H54 (cell line): Measurements from ENCODE around the gene NOL6.
A peak's percentile ranks its signal among the peaks of the same experiment; 100 is the strongest.
"Not testable (repeated sequence)": the region's sequence is repeated elsewhere in the genome, so short reads cannot be mapped to it uniquely, and the experiment has no call there.

ENCODE experiments used
- DNase-seq: peaks from one replicate; pipeline ENCODE4 v3.0.0; 2011; ENCODE audit warnings: low spot score, mixed read lengths; ENCODE audit not compliant: insufficient read length
- FAIRE-seq: peaks from 3 replicates; lab custom pipeline; 2011; peaks lifted over from hg19 to GRCh38; lab: Jason Lieb, UNC
- POLR2A ChIP-seq: IDR thresholded peaks from 2 replicates; pipeline ENCODE4 v1.6.1; 2011; ENCODE audit warnings: low read depth, mild to moderate bottlenecking, low read length

Gene NOL6, protein sequence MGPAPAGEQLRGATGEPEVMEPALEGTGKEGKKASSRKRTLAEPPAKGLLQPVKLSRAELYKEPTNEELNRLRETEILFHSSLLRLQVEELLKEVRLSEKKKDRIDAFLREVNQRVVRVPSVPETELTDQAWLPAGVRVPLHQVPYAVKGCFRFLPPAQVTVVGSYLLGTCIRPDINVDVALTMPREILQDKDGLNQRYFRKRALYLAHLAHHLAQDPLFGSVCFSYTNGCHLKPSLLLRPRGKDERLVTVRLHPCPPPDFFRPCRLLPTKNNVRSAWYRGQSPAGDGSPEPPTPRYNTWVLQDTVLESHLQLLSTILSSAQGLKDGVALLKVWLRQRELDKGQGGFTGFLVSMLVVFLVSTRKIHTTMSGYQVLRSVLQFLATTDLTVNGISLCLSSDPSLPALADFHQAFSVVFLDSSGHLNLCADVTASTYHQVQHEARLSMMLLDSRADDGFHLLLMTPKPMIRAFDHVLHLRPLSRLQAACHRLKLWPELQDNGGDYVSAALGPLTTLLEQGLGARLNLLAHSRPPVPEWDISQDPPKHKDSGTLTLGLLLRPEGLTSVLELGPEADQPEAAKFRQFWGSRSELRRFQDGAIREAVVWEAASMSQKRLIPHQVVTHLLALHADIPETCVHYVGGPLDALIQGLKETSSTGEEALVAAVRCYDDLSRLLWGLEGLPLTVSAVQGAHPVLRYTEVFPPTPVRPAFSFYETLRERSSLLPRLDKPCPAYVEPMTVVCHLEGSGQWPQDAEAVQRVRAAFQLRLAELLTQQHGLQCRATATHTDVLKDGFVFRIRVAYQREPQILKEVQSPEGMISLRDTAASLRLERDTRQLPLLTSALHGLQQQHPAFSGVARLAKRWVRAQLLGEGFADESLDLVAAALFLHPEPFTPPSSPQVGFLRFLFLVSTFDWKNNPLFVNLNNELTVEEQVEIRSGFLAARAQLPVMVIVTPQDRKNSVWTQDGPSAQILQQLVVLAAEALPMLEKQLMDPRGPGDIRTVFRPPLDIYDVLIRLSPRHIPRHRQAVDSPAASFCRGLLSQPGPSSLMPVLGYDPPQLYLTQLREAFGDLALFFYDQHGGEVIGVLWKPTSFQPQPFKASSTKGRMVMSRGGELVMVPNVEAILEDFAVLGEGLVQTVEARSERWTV

DNA sequence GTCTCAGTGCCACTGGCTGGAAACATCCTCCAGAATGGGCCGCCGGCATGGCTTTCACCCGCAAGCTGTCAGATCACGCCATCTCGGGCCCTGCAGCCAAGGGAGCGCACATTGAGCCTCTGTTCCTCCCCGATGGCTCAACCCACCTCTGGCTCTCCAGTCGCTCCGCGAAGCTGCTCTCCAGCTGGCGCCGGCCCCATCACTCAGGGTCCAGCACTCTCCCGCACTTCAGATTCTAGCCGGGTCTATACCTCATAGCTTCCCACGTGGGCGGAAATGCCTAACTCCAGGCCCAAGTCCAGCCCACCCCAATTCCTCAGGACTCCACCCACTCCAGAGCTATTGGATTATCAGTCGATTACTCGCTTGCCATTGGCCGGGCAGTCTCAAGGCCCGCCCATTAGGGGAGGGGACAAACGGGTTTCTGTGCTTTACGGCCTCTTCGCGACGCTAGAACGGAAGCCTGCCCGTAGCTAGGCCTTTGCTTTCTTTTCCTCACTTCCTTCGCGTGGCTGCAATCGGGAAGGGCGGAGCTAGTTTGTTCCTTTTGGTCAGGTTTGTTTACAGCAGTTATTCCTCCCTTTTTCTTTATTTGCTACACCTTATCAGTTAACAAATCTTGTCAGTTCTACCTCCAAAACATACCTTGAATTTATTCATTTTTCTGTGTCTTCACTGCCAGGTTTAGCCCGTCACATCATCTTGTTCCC, at the start of gene NOL6:
TSS of gene NOL6 (minus strand) at position 282 of the 710 bp plus-strand sequence. CDS start at position 200, 82 bp downstream.
- peak; percentile 49 for TF ChIP-seq POLR2A
- peak; percentile 92 for FAIRE-seq
- peak; percentile 86 for DNase-seq

DNA sequence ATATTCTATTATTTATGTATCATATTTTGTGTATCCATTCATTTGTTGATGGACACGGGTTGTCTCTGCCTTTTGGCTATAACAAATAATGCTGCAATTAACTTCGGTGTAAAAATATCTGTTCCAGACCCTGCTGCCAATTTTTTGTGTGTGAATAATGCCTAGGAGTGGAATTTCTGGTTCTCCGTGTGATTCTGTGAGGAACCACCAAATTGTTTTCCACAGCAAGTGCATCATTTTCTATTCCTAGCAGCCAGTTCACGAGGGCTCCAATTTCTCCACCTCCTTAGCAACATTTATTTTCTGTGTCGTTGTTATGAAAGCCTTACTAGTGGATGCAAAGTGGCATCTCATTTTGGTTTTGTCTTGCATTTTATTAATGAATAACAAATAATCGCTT, 48.1 kb upstream of the NOL6 start:
- not testable (repeated sequence) for DNase-seq, FAIRE-seq

DNA sequence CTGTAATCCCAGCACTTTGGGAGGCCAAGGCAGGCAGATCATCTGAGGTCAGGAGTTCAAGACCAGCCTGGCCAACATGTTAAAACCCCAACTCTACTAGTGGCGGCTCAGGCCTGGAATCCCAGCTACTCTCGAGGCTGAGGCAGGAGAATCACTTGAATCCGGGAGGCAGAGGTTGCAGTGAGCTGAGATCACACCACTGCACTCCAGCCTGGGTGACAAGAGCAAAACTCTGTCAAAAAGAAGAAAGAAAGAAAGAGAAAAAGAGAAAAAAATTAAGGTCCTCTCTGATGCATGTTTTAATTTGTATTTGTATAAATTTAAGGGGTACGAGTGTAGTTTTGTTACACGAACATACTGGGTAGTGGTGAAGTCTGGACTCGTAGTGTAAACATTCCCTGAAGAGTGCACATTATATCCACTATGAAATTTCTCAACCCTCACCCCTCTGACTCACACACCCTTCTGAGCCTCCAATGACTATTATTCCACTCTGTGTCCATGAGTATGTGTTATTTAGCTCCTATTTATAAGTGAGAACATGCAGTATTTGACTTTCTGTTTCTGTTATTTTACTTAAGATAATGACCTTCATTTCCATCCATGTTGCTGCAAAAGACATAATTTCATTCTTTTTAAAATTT, 44.3 kb upstream of the NOL6 start:
- FAIRE-seq (peak; percentile 96), DNase-seq (peak; percentile 15)

DNA sequence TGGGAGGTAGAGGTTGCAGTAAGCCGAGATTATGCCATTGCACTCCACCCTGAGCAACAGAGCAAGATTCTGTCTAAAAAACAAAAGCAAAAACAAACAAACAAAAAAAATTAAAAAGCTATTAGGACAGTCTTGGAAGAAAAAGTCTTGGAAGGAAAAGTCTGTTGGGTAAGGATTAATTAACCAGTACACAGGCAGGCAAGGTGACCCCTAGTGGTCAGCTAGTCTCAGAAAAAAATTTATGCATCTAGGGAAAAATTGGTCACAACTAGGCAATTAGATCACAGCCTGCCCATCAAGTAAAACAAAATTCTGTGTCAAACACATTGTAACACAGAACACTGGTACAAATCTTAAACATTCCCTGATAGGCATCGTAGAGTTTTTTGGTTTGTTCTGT, 43.6 kb upstream of the NOL6 start:
- DNase-seq (no peak), FAIRE-seq (peak; percentile 72)
- no peak for TF ChIP-seq POLR2A

DNA sequence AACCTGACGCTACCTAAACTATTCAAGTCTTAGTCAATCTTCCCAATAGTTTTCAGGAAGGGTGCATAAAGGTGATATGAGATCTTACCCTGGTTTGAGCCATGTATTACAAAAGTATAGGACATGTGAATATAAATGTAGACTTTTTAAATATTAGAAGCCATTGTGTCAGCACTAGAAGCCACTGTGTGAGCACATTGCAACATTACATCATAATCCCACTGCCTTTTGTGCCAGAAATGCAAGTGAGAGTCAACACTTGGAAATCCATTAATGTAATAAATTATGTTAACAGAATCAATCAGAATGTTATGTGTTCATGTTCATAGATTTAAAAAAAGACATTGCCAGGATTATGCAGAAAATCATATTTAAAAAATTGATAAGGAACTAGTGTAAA, 42.7 kb upstream of the NOL6 start:
- not testable (repeated sequence) for FAIRE-seq, DNase-seq

DNA sequence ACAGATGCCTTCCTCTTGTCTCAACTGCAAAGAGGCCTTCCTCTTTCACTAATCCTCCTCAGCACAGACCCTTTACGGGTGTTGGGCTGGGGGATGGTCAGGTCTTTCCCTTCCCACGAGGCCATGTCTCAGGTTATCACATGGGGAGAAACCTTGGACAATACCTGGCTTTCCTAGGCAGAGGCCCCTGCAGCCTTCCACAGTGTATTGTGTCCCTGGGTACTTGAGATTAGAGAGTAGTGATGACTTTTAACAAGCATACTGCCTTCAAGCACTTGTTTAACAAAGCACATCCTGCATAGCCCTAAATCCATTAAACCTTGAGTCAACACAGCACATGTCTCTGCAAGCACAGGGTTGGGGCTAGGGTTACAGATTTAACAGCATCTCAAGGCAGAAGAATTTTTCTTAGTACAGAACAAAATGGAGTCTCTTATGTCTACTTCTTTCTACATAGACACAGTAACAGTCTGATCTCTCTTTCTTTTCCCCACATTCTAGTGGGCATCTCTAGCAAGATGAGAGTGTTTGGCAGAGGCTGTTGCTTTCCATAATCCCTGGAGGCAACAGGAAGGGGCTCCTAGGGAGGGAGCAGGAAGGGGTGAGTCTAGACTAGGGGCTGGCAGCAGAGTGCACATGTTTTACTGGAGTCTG, 41.7 kb upstream of the NOL6 start:
- not testable (repeated sequence) for FAIRE-seq, DNase-seq

DNA sequence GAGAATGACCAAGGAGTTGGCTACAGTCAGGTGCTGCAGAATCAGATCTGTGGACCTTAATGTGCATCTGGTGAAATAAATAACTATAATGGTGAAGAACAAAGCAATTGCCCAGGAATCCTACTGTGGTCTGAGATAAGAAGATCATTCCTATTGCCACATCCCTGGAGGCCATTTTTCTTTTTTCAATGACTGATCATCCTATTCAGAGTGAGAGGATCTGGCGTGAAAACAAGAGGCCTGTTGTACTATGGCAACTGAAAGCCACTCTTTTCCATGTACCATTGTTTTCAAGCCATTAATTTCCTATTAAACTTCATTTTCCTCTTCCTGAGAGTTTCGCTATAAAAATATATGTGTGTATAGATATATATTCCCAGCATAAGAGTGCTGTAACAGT, 38.8 kb upstream of the NOL6 start:
- DNase-seq, FAIRE-seq: not testable (repeated sequence)

DNA sequence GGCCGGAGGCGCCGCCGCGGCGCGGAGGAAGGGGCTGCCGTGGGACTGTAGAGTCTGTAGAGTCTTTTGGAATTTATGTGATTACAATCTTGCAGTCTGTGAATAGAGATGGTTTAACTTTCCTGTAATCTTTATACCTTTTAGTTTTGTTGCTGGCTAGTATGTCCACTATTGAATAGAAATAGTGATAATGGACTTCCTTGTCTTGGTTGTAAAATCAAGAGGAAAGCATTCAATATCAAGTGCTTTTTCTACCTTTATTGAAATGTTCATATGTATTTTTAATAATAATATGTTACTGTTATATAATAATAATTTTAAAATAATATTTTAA, 37.4 kb upstream of the NOL6 start:
- FAIRE-seq = peak; percentile 70
- DNase-seq = not testable (repeated sequence)

DNA sequence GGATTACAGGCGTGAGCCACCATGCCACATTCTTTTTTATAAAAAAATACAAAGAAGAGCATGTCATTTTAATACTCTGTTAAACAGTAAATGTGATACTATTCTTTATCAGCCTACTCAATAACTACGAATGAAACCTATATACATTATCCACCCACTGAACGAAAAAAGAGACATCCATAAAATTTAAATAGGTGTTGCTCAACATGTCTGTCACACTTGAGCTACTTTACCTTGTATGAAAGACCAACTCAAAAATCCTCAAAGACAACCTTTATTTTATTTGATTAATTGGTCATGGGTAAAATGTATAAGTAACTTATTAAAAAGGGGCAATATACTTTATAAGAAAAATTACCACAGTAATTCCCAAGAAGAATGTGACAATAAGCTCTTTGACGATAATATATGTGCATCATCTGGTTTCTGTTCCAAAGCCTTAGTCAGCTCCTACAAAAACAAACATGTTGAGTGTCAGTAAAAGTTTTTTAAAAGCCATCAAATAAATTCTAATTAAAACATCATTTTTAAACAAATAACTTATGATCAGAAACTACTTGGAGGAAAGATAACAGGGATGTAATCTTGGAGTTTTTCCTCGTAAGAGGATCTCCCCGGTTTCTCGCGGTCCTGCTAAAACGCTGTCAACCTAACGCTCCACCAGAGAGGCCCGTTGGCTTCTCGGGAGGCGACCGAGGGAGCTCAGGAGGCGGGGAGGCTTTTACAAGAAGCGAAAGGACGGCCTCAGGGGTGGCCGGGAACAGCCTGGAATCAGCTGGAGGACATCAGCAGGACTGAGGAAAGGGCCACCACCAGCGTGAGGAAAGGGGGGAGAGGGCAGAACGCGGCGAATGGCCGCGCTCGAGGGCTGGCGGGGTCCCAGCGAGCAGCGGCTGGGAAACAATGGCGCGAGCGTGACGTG, 36.8 kb upstream of the NOL6 start:
- TF ChIP-seq POLR2A = peak; percentile 21; the same call in 1 of the 2 replicates
- DNase-seq (no peak), FAIRE-seq (no peak)

DNA sequence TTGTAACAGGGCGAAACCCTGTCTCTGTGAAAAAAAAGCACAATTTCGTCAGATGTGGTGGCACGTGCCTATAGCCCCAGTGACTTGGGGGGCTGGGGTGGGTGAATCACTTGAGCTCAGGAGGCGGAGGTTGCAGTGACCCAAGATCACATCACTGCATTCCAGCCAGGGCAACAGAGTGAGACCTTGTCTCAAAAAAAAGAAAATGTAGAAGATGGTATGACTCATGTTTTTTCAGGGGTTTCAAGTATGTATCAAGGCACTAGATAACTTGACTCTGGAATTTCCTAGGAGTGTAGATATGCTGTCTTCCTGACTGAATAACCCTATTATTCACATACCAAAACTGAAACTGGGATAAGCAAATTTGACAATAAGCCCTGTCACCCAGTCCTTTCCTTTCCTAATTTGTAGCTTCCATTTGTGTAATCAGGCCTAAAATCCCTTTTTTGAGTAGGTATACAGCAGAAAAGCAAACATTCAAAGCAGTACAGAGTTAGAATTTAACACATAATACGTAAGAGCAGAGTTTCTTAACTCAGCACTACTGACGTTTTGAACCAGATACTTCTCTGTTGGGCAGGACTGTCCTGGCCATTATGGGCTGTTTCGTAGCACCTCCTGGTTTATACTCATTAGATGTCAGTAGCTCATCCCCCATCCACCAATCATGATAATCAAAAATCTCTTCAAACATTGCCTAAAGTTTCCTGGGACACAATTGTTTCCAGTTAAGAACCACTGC, 33.1 kb upstream of the NOL6 start:
- no peak for DNase-seq
- peak; percentile 97 for FAIRE-seq
- TF ChIP-seq POLR2A = no peak

DNA sequence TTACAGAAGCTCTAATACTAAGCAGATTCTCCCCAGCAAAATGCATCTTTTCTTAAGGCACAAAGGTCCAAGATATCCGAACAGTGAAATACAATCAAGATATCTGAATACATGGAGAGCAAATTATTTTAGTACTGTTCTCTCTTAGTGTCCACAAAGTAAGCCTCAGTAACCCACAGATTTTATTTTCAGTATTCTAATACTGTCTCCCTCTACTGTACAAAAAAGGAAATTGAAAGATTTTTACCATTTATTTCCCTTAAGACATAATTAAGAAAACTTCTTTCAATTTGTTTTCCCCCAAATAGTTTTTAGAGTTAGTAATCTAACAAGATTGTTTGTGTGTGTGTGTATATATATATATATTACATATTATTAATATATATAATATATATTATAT, 24.7 kb upstream of the NOL6 start:
- no peak for TF ChIP-seq POLR2A
- no peak for FAIRE-seq
- no peak for DNase-seq

DNA sequence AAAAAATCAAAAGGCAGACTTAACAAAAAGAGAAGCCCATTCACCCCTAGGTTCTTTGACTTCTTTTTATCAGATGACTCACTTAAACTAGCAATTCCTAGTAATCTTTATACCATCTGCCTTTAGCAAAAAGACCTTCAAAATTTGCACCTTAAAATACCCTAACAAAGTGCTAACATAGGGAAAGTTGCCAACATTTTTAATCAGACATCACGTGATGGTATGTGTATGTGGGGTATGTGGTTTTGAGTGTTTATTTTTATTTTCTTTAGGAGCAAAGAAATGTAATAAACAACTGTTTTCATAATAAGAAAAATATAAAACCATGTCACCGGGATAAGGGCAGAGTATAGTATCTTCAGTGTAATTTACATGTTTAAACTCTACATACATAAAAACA, 20.1 kb upstream of the NOL6 start:
- FAIRE-seq, DNase-seq: not testable (repeated sequence)
